ENCODE results near the gene CDH6.

The CDH6 gene

DNA sequence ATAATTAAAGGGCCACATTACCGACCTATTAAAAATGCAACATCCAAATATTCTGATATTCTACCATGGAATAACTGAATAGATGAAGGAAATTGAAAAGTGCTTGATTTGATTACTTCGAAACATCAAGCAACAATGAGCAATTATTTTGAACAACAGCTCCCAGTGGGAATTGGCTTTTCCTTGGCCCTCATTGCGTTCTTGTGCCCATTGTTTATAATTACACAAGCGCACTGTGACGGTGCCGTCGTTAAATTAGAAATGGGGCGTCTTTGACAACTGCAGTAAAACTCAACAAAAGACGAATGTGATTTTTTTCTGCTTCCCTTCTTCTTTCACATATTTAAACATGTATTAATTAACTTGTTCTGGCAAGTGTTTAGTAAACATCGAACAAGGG is 61.6 kb downstream of the CDH6 start:
- DNase-seq, result no peak

DNA sequence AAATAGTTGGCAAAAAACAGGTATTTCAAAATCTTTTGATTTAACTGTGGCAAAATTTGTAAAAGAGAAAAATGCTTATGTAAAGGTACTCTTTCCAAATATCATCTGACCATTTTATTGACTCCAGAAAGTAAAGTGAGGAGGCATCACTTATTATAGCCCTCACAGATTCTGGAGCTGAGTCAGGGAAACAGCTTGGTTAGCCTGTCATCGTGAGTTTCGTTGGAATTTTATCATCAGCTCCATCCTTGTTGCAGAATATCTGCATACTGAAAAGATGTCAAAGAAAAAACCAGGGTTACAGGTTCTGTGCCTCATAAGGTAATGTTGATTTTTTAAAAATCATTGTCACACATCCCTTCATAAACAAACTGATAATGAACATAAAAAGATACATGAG is 74.8 kb downstream of the CDH6 start:
- no peak for DNase-seq

DNA sequence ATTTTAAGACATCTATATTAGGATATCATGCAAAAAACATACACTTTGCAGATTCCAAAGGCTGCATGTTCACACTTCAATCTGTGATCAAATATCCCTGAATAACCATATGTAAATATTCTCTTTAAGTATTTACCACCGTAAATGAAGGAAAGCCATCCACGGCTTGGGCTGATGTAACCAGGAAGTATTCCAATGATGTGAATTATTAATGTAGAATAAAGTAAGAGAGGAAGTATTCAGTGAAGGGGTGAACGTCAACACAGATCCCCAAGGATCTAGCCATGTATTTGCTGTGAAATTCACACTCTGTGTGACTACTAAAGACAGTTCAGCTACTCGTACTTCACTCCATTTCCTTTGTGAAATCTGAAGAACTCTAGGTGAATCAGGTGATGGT is 75.2 kb downstream of the CDH6 start:
- no peak for DNase-seq

DNA sequence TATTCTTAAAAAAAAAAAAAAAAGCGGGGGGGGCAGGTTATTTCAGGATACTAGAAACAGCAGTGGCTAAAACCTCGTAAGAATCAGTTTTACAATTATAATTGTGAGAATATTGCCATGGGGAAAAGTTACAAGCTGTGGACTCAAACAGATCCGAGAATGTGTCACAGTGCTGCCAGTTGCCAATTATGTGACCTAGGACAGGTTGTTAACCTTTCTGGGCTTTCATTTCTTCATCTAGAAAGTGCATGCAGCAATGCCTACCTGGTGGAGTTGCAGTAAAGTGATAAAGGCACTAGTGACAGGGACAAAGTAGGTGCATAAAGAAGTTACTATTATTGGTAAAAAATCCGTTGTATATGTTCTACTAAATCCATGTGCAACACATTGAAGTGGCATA is 75.8 kb downstream of the CDH6 start:
- DNase-seq, result no peak

DNA sequence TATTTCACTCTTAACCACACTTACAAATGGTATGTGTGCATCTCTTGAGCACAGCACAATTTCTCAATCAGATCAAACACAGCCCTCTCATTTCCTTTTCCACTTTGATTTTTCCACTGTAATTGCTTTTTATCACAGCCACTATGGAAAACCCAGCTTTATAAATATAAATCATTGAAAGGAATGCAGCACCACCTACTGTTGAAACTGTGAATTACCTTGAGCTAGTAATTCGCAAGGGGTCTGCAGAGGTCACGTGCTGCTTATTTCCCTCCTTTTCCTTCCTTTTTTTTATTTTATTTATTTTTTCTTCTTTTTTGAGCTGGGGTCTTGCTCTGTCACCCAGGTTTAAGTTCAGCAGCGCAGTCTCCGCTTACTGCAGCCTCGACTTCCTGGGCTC is 76.9 kb downstream of the CDH6 start:
- DNase-seq, result no peak

DNA sequence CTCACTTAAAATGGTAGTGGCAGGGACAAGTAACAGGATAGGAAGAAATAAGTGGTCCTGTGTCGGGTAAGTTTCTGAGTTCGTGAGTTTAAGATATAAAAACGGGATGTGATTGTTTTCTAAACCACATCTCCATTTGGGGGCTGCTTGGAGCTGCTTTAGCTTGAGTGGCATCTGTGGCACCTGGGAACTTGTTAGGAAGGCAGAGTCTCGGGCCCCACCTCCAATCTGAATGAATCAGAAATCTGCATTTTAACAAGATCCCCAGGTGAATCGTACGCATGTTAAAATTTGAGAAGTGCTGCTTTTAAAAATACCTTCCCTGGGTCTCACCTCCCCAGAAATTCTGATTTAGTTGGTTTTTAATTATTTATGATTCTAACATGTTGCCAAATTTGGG is 78.1 kb downstream of the CDH6 start:
- DNase-seq, result no peak

DNA sequence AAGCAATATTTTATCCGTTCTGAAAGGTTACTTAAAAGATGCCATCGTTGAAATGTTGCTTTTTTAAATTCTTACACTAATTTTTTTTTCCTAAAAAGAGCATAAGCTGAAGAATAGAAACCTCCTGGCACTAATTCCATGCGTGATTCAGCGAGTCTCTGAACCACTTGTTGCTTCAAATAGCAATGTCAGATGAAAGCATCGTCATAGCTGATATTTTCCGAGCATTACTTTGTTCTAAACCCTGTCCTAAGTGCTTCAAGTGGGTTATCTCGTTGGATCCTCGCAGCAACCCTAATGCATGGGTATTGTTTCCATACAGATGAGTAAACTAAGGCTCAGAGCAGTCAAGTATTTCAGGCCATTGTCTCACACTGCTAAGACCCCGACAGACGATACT is 79.7 kb downstream of the CDH6 start:
- no peak for DNase-seq

DNA sequence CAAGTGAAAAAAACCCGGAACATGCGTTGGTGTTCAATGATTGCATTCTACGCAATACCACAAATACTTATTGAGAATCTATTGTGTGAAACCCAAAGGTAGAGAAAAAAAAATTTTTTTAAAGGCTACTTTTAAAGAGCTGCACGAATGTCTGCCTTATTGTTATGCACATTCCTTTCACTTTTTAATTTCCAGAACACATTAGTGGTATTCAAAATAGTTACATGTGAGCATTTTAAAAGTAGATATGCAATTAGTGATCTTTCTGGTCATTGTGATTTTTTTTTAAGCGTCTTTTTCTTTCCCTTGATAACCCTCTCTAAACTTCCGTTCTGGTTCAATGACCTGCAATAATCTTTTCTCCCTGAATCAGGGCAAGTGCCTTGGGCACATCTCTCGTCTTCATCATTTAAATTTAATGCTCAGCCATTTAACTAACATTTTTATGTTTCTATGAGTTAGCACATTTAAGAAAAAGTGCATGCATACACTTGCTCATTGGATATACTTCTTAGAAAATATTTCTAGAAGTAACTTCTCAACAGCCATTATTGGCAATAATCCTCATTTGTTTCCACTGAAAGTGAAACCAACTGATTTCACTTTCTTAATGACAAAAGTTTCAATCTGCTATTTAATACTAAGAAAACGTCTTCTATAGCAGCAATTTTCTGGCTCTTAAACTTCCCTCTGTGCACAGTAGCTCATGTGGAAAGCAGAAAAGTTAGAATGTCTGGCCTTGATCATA is 80.3 kb downstream of the CDH6 start:
- DNase-seq, result no peak

DNA sequence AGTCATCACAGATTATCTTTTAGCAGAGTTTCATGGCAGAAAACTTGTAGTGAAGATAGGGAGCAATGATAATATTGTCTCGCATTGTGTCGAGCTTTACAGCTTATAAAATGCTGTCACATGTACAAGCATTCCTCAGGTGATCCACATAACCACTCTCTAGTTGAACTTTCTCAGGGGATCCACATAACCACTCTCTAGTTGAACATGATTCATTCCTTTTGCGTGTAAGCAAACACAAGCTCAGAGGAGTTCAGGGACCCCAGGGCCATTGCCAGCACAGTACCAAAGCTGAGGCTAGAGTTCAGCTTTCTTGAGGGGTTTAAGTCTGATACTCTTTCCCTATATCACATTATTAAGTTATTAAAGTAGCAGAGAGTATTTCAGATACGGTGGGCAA is 86.7 kb downstream of the CDH6 start:
- no peak for DNase-seq

DNA sequence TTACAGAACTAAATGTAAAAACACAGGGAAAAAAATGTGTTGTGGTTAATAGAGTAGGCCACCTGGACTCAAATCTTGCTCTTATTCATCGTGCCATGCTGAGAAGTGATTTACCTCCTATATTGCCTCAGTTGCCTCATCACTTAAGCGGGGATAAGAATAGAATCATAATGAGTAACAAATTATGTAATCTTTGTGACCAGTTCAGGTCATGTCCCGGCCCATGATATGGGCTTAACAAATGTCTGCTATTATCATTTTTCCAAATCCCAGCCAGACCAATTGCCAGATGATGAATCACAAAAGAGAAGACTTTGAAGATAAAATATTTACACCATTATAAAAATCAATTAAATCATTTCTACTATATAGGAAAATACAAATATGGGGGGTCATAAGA is 89.8 kb downstream of the CDH6 start:
- no peak for DNase-seq

DNA sequence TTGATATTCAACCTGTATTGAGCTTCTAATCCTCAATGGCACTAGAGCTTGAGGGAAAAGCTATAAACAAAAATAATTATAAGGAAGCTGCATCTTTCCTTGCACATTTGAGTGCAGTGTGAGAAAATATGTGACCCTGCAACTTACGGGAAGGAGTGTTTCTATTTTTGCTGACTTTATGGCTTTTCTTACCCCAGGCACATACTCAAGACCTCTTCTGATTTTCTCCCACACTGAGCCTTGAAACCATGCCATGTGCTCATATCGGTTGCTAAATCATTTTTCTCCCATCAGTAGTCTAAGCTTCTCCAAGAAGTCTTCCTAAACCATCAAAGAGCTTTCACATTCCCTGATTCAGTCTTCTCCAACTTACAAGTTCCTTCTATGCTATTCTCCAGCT is 91.5 kb downstream of the CDH6 start:
- DNase-seq, result no peak

DNA sequence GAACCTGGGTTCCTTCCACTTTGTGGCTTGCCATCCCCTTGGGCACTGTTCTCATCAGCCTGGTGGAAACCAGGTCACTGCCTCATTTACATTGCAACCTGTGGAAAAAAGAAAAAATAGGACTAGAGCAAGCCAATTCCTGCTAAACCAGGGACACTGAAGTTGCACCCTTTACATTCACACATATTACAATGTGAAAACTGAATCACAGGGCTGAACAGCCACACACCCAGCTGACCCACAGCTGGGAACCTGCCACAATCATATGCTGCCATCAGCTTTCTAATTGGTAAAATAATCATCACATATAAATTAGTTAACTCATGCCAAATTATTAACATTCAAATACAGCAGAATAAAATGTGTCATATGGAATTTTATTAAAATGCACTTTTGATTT is 94.5 kb downstream of the CDH6 start:
- DNase-seq, result no peak

DNA sequence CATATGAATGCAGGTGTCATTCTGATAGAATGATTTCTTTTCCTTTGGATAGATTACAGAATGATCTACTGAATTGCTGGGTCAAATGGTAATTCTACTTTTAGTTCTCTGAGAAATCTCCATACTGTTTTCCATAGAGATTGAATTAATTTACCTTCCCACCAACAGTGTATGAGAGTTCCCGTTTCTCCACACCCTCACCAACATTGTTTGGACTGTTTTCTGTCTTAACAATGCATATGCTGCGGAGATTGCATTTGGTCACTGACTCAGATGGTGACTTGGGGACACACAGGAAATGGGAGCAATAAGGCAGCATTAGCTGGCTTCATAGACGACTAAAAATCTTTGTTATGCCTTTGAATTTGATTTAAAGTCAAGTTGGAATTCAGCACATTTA is 95.9 kb downstream of the CDH6 start:
- no peak for DNase-seq

DNA sequence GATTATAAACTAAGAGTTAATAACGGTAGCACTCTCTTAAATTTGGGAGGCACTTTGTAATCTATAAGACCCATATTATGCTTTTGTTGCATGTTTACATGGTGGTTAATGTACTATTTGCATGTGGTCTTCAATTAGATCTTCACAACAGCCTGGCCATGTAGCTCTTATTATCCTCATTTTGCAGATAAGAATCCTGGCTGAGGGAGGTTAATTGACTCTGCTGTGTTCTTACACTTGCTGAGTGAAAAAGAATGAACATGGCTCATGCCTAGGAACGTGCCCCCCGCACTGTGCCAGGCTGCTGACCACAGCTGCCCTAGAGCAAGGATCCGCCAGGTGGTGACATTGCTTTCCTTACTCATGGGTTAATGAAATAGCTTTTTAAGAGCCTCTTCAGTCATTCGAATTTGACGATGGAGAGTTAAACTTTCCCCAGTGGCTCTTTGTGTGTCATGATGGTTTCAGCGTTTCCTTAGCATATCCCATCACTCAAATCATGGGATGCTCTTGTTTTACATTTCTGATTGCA is 97.9 kb downstream of the CDH6 start:
- no peak for DNase-seq

DNA sequence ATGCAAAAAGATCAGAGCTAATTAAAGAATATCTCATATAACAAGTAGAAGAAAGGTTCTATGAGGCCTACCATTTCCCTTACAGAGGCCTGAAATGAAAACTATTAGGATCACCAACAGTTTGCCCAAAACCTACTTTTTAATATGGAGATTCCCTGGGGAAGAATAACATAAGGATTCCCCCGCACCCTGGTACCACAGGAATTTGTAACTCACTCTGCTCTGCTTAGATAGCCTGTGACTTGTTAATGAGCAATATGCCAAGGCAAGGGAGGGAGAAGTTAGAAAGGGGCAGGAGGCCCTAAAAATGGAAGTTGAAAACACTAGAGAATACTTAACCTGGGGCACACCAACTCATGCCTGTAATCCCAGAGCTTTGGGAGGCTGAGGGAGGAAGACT is 107.0 kb downstream of the CDH6 start:
- DNase-seq, result no peak

DNA sequence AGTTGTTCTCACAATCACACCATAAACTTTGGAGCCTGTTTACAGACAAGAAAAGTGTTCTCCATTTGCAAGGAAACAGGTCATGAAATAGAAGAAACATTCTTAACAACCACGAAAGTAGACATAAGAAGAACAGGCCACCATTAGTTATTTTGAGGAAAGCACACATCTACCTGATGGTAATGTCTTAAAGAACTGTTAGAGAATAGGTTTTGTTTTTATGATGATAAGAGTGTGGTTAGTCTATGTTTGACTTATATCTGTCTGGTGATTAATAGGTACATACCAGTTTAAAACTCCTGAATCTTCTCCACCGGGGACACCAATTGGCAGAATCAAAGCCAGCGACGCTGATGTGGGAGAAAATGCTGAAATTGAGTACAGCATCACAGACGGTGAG is 108.3 kb downstream of the CDH6 start:
- DNase-seq, result no peak

DNA sequence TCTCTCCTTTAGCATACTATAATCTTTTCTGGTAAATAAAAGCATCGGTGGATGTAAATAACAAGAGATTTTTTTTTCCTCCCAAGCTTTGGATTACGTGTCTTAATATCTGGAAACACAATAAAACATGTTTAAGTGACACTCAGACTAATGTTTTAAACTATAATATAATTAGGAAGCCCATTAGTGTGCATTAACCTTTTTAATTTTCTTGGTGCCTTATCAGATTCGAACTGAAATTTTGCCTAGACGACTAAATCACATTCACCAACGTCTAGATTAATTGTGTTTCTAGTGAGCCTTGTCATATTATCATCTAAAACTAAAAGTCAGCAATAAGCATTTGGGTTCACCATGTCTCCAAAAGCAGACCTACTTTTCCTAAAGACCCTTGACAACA is 110.2 kb downstream of the CDH6 start:
- no peak for DNase-seq

DNA sequence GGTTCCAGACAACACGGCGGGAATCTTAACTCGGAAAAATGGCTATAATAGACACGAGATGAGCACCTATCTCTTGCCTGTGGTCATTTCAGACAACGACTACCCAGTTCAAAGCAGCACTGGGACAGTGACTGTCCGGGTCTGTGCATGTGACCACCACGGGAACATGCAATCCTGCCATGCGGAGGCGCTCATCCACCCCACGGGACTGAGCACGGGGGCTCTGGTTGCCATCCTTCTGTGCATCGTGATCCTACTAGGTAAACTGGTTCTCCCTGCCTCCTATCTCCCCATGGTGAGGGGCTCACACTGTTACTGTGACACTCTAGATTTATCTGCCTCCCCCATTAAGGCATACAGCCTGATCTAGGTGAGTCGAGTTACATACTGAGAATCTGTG is 124.2 kb downstream of the CDH6 start:
- no peak for DNase-seq

DNA sequence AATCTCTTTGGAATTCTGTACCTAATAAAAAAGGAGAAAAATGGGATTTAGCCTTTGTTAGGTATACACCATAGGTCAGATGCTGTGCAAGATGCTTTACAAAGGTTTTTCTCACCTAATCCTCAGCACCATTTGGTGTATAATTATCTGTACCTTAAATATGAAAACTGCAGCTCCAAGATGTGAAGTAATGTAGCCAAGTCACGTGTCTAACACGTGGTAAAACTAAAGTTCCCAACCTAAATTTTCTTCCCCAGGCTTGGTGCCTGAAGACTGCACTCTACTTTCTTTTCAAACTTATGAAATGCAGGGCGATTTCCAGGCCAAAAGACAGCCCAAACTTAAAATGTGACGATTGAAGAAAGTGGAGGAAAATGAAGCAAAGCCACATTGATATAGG is 125.8 kb downstream of the CDH6 start:
- no peak for DNase-seq

DNA sequence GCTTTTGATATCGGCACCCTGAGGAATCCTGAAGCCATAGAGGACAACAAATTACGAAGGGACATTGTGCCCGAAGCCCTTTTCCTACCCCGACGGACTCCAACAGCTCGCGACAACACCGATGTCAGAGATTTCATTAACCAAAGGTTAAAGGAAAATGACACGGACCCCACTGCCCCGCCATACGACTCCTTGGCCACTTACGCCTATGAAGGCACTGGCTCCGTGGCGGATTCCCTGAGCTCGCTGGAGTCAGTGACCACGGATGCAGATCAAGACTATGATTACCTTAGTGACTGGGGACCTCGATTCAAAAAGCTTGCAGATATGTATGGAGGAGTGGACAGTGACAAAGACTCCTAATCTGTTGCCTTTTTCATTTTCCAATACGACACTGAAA is 129.5 kb downstream of the CDH6 start:
- DNase-seq, result no peak

DNA sequence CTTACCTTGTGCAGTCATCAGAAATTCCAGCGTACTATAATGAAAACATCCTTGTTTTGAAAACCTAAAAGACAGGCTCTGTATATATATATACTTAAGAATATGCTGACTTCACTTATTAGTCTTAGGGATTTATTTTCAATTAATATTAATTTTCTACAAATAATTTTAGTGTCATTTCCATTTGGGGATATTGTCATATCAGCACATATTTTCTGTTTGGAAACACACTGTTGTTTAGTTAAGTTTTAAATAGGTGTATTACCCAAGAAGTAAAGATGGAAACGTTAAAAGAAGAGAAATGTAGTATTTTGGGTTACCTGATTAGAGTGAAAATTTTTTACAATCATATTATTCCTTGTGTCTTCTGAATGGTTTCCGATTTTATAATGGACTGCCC is 131.4 kb downstream of the CDH6 start:
- no peak for DNase-seq

DNA sequence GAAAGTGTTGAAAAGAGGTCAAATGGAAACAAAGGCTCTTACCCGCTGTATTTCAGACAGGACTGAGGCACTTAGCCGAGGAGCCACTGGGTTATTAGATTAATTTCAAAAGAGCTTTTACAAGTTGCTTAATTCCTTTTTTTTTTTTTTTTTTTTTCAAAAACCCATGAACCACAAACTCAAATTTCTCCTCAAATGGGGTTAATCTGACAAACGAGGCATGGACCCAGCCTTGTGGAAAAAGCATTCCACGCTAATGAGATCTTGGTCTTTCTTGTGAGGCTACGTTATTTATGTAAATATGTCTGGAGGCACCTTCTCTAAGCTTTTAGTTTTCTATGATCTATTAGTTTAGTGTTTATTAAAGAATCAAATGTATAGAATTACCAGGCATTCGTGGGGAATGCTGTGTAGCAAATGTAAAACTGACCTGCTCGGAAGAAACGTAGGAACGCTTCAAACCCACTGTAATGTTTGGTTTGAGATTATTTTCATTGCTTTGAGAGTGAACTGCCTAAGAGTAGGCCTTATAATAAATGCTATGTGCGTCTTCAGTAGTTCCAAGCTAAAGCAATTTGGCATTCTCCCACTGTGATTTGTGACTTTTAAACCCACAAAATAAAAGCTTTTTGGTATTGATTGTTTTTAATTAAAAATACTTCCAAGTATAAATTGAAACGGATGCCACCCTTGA is 134.7 kb downstream of the CDH6 start:
- no peak for DNase-seq

DNA sequence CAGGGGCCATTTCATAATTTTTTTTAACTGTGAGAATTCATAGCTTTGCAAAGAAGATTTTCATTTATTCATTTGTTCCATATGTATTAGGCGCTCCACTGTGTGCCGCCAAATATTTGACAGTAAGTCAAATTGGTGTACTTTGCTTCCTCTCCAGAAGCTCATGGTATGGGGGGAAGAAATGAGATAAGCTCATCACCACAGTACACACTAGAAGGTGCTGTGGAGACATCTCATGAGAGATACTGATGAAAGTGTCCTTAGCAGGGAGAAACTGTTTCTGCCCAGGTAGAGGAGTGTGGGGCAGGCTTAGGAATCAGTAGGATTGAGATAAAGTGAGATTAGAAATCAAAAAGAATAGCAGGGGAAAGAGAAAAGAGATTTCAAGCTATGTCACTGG is 136.2 kb downstream of the CDH6 start:
- DNase-seq, result no peak

DNA sequence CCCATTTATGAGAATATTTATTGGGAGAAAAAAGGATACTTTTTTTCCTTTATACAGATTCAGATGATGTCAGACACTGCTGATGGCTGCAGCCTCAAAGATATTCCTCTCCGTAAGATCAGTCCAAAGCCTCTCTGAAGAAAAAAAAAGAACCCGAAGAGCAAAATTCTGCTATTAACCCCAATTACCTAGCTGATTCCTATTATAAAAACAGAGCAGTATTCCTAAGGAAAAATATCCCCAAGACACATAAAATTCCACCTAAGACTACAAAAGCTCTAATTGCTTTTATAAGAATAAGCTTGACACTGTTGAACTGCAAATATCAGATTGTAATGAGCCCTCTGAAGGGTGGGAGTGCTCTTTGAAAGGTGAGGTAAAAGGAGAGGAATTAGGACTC is 138.7 kb downstream of the CDH6 start:
- no peak for DNase-seq

DNA sequence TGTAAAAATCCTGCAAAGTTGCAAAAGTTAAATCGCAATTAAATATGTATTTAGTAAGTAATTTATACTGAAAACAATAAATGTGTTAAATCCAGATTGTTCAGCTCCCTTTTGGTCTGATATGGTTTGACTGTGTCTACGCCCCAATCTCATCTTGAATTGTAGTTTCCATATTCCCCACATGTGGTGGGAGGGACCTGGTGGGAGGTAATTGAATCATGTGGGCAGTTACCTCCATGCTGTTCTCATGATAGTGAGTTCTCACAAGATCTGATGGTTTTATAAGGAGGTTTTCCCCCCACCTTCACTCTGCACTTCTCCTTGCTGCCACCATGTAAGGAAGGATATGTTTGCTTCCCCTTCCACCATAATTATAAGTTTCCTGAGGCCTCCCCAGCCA is 140.0 kb downstream of the CDH6 start:
- DNase-seq, result no peak

Data from effector CD8-positive, alpha-beta T cell (primary cell).